Choroid plexus epithelial cell (primary cell): ENCODE measurements around the gene COX8A.

ENCODE experiments used
- DNase-seq: peaks from one replicate; pipeline ENCODE4 v3.0.0-alpha.2; 2010; ENCODE audit warnings: low read depth
- H3K4me3 ChIP-seq: 2 replicates; pipeline ENCODE4 v1.5.1; 2011; ENCODE audit warnings: low read depth, mild to moderate bottlenecking, control low read depth, low read length, moderate library complexity
- TF ChIP-seq, protein P1 (sequence below): conservative IDR thresholded peaks from 2 replicates; pipeline ENCODE4 v1.5.1; 2011; ENCODE audit warnings: low read depth, mild to moderate bottlenecking, control low read depth, inconsistent platforms, low read length, moderate library complexity

COX8A gene

DNA sequence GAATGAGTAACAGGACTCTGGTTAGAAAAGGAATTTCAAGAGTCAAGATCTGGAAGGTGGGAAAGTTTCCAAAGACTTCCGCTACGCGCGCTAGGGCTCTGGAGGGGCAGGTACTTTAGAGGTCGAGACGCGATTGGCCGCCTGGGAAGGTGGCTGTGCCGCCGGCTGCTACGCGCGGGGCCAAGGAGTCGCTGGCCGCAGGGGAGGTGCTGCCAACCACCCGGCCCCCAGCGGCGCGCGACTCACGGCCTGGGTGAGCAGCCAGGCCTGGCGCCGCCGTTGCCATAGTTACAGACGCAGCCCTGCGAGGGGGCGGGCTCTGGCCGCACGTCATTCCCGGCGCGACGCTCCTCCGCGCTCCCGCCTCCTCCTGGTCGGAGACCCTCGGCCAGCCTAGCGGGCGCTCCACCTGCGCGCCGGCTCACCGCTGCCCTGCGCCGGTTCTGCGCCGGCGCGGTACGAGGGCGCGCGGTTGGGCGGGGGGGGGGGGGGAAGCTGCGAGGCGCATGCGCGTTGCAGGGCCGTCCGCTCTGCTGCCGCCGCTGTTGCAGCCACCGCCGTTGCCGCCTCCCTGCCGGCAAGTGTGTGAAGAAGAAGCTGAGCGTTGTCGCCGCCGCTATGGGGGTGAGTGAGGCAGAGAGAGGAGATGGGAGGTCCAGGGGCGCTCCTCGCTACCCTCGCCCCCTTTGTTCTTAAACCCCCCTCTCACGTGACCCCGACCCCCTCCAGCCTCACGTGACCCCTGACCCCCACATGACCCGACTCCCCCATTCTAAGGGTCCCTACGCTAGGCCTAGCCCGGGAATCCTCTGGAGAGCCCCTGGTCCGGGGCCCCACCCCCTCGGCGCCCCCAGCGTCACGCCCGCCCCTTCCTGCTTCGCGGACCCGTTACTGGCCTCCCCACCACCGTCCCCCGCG is 35.7 kb upstream of the COX8A start, which contains the start of gene NAA40:
Gene NAA40 (plus strand): TSS at position 524 of the 918 bp plus-strand sequence. CDS start 95 bp downstream, at position 619.
- peak; percentile 95 for DNase-seq
- TF ChIP-seq, protein P1, sequence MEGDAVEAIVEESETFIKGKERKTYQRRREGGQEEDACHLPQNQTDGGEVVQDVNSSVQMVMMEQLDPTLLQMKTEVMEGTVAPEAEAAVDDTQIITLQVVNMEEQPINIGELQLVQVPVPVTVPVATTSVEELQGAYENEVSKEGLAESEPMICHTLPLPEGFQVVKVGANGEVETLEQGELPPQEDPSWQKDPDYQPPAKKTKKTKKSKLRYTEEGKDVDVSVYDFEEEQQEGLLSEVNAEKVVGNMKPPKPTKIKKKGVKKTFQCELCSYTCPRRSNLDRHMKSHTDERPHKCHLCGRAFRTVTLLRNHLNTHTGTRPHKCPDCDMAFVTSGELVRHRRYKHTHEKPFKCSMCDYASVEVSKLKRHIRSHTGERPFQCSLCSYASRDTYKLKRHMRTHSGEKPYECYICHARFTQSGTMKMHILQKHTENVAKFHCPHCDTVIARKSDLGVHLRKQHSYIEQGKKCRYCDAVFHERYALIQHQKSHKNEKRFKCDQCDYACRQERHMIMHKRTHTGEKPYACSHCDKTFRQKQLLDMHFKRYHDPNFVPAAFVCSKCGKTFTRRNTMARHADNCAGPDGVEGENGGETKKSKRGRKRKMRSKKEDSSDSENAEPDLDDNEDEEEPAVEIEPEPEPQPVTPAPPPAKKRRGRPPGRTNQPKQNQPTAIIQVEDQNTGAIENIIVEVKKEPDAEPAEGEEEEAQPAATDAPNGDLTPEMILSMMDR: no peak
- peak within 1 kb of the TSS; percentile 73 for H3K4me3 ChIP-seq

DNA sequence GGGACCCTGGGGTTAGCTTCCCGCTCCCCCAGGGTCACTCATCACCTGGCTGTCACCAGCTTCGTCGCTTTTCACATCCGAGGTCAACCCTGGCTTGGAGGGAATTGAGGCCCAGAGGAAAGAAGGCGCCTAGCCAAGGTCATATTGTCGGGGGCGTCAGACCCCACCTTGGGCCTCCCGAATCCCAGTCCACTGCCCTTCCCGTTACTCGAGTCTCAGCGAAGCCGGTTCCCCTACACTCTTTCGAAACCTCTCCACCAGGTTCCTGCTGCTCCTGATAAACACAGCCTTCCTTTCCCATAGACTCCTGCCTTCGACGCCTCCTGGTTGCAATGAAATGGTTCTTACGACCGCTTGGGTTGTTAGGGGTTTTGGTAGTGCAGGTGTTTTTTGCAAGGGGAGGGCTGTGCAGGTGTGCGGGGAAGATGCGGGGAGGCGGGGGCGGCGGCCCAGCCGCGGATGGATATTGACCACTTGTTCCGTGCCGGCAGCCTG is 35.0 kb upstream of the COX8A start:
- TF ChIP-seq, protein P1: peak; percentile 35
- peak overlapping the region; percentile 73 for H3K4me3 ChIP-seq
- DNase-seq: peak; percentile 53

DNA sequence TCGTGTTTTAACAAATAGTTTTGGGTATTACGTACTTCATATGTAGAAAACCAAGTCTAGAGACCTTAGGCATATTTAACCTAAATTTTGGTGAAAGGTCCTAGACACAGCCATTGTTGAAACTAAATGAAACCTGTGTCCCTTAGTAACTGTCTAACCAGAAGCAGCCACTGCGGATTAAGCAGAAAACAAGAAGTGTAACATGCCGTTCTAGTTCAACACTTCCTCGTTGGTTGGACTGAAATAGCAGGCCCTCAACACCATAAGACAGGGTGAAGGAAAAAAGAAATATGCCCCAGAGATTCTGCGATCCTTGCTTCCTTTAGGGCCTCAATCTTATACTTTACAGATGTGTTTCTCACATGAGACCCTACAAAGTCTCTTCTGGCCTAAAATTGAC is 33.6 kb upstream of the COX8A start:
- H3K4me3 ChIP-seq: no peak overlapping the region
- no peak for DNase-seq
- TF ChIP-seq, protein P1: no peak

DNA sequence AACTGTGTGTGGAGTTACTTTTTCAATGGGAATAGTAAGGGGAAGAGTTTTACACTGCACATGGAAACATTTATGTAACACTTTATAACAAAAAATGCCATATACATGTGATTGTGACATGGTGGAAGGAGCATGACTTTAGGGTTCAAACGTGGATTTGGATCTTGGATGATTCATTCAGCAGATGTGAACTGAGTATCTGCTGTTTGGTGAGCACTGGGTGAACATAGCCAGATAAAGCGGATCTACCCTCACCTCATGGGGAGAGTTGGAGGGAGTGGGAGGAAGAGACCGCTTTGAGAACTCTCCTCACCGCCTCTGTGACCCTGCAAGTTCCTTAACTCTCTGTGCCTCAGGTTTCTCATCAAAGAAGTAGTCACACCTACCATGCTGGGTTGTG is 32.5 kb upstream of the COX8A start:
- DNase-seq: no peak
- TF ChIP-seq, protein P1: no peak

DNA sequence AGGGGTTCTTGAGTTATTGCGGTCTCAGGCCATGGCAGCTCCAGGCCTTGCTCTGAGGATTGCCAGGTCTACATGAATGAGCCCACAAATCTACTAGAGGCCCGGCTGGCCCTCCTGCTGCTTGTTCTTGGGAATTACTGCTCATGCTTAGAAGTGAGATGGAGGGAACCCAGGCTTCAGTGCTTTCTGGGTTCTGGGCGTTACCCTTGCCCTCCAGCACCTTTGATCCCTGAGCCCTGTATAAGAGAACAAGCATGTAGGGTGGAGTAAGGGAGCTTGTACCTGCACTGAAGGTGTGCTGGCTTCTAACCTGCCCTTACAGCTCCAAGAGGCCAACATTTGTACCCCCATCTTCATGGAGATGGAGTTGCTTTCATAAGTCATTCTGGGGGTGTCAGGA is 31.6 kb upstream of the COX8A start:
- TF ChIP-seq, protein P1: no peak
- DNase-seq: no peak
- H3K4me3 ChIP-seq: no peak overlapping the region

More for the DNA sequence above, 32.5 kb upstream of the COX8A start:
- H3K4me3 ChIP-seq: no peak overlapping the region

- DNase-seq: no peak
- no peak overlapping the region for H3K4me3 ChIP-seq
These were observed 29.4 kb upstream of the COX8A start for GRCh38 chr11:63944987-63945386.

More at GRCh38 chr11:63944987-63945386, 29.4 kb upstream of the COX8A start:
- TF ChIP-seq, protein P1: no peak
